Activated T-cell treated with anti-CD3 and anti-CD28 coated beads, Interleukin-2, amount 50 U/mL, for 24 hours (primary cell): ENCODE measurements around the gene METRN.

Source experiments
- DNase-seq: peaks from one replicate; pipeline ENCODE4 v3.0.0-alpha.2; 2020
- H3K27ac Mint-ChIP-seq: 2 replicates; pipeline ENCODE4 v1.8.0; 2020; ENCODE audit warnings: mild to moderate bottlenecking, mixed read lengths
- H3K27me3 Mint-ChIP-seq: 2 replicates; pipeline ENCODE4 v1.8.0; 2020; ENCODE audit warnings: mixed read lengths
- H3K36me3 Mint-ChIP-seq: 2 replicates; pipeline ENCODE4 v1.8.0; 2020; ENCODE audit warnings: low read depth, mixed read lengths
- H3K4me1 Mint-ChIP-seq: 2 replicates; pipeline ENCODE4 v1.8.0; 2020; ENCODE audit warnings: low read depth, mixed read lengths
- H3K4me3 Mint-ChIP-seq: 2 replicates; pipeline ENCODE4 v1.8.0; 2020; ENCODE audit warnings: mild to moderate bottlenecking, moderate library complexity, mixed read lengths
- H3K9me3 Mint-ChIP-seq: 2 replicates; pipeline ENCODE4 v1.8.0; 2020; ENCODE audit warnings: mixed read lengths

The METRN gene

GRCh38 chr16:714558-715476, at the start of gene METRN:
Gene METRN, plus strand, starts transcription at chr16:715118. Its CDS starts 172 bp downstream, at chr16:715290.
- H3K4me1 Mint-ChIP-seq: peaks cover 18% of the 10 kb centered on the region
- H3K36me3 Mint-ChIP-seq: no peaks in the 10 kb centered on the region
- H3K27ac Mint-ChIP-seq: no peak within 1 kb of the TSS
- peak within 1 kb of the TSS; percentile 73 for H3K4me3 Mint-ChIP-seq
- no peaks in the 10 kb centered on the region for H3K9me3 Mint-ChIP-seq
- peak; percentile 94 for DNase-seq
- peaks cover 32% of the 10 kb centered on the region for H3K27me3 Mint-ChIP-seq

- Mint-ChIP-seq H3K4me1 (peaks cover 18% of the 10 kb centered on the region), H3K27ac (no peak overlapping the region), H3K27me3 (no peaks in the 10 kb centered on the region)
Measured at GRCh38 chr16:666572-666971, 48.3 kb upstream of the METRN start.

DNA sequence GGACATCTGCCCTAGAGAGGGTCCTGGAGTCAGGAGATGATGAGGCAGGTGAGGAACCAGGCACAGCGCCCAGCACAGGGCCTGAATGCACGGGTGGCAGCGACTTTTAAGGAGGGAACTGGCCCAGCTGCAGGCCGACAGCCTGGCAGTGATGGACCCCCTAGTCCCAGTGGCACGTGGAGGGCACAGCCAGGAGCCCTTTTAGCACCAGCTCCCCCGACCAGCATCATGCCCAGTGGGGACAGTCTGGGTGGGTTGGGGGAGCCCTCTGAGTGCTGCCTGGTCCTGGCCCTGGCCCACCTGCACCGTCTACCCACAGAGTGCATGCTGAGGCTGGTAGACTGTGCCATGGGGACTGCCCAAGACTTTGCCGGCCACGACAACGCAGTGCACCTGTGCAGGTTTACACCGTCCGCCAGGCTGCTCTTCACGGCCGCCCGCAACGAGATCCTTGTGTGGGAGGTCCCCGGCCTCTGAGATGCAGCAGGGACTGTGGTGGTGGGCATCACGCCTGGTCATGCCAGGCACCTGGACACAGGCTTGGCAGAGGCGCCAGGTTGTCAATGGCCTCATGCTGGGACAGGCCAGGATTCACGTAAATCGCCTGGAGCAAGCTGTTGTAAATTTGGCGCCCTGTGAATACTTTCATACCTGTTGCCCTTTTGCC, 47.7 kb upstream of the METRN start:
- no peak for DNase-seq
- Mint-ChIP-seq H3K36me3 (peaks cover 62% of the 10 kb centered on the region), H3K4me3 (peak overlapping the region; percentile 82), H3K27ac (peak overlapping the region; percentile 88), H3K4me1 (peaks cover 18% of the 10 kb centered on the region), H3K9me3 (no peaks in the 10 kb centered on the region), H3K27me3 (no peaks in the 10 kb centered on the region)

More at GRCh38 chr16:666572-666971, 48.3 kb upstream of the METRN start:
- Mint-ChIP-seq H3K4me3 (no peak overlapping the region), H3K36me3 (peaks cover 60% of the 10 kb centered on the region), H3K9me3 (no peaks in the 10 kb centered on the region)
- DNase-seq: no peak

DNA sequence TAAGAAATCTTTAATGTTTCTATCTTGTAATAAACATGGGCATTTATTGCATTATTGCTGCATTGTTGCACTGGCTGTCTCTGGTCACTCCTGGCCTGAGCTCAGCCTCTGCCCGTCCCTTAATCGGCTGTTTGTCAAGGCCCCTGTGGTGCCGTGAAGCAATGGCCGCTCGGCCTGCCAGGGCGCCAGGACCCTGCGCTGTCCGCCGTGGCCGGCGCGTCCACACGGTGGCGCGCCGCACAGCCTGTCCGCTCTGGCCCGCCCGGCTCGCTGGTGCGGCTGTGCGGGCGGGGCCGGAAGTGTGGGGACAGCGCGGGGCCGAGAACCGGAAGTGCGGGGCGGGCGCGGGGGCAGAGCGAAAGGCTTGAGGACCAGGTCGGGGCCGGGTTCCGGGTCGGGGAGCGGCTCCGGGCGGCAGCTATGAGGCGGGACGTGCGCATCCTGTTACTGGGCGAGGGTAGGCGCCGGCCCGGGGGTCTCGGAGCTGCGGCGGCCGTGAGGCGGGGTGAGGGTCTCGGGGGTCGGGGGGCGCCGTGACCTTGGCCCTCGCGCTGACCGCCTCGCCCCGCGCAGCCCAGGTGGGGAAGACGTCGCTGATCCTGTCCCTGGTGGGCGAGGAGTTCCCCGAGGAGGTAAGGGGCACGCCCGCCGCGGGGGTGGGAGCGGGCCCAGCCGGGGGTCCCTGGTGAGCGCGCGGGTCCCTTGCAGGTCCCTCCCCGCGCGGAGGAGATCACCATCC, 47.0 kb upstream of the METRN start, which contains the start of gene RHOT2:
Gene RHOT2 (plus strand): TSS at position 353 of the 739 bp plus-strand sequence. CDS start 68 bp downstream, at position 421.
- Mint-ChIP-seq H3K36me3 (peaks cover 60% of the 10 kb centered on the region), H3K9me3 (no peaks in the 10 kb centered on the region), H3K4me1 (peaks cover 18% of the 10 kb centered on the region), H3K27ac (peak within 1 kb of the TSS; percentile 88), H3K27me3 (no peaks in the 10 kb centered on the region), H3K4me3 (peak within 1 kb of the TSS; percentile 82)
- peak; percentile 97 for DNase-seq

DNA sequence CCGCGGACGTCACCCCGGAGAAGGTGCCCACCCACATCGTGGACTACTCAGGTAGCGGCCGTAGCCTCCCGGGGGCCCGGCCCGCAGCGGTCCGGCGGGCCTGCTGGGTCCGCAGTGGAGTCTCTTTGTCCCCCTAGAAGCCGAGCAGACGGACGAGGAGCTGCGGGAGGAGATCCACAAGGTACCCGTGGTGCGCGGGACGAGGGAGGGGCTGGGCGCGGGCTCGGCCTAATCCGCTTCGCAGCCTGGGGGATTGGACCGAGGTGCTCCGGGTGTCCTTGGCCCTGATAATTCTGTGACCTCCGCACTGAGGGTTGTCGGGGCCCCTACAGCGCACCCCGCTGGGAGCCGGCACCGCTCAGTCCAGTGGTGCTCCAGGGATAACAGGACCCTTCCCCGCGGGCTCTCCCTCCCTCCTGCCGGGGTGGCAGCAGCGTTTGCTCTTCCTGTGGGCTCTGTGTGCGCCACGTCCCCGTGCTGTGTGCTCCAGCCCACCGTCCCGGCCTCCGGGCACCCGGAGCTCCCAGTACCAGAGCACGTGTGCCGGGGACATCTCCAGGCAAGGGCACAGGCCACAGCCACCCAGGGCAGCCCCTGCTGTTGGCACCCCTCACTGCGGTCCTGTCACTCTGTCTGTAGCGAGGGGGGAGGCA, 46.3 kb upstream of the METRN start:
- peak; percentile 50 for DNase-seq
- H3K27ac Mint-ChIP-seq: peak overlapping the region; percentile 68
- H3K27me3 Mint-ChIP-seq: no peaks in the 10 kb centered on the region
- peaks cover 18% of the 10 kb centered on the region for H3K4me1 Mint-ChIP-seq
- no peaks in the 10 kb centered on the region for H3K9me3 Mint-ChIP-seq
- H3K36me3 Mint-ChIP-seq: peaks cover 60% of the 10 kb centered on the region
- peak overlapping the region; percentile 82 for H3K4me3 Mint-ChIP-seq

GRCh38 chr16:669666-670065, 45.3 kb upstream of the METRN start:
- Mint-ChIP-seq H3K36me3 (peaks cover 63% of the 10 kb centered on the region), H3K27ac (peak overlapping the region; percentile 75), H3K9me3 (no peaks in the 10 kb centered on the region), H3K27me3 (no peaks in the 10 kb centered on the region), H3K4me1 (peaks cover 18% of the 10 kb centered on the region), H3K4me3 (peak overlapping the region; percentile 82)
- DNase-seq: no peak

DNA sequence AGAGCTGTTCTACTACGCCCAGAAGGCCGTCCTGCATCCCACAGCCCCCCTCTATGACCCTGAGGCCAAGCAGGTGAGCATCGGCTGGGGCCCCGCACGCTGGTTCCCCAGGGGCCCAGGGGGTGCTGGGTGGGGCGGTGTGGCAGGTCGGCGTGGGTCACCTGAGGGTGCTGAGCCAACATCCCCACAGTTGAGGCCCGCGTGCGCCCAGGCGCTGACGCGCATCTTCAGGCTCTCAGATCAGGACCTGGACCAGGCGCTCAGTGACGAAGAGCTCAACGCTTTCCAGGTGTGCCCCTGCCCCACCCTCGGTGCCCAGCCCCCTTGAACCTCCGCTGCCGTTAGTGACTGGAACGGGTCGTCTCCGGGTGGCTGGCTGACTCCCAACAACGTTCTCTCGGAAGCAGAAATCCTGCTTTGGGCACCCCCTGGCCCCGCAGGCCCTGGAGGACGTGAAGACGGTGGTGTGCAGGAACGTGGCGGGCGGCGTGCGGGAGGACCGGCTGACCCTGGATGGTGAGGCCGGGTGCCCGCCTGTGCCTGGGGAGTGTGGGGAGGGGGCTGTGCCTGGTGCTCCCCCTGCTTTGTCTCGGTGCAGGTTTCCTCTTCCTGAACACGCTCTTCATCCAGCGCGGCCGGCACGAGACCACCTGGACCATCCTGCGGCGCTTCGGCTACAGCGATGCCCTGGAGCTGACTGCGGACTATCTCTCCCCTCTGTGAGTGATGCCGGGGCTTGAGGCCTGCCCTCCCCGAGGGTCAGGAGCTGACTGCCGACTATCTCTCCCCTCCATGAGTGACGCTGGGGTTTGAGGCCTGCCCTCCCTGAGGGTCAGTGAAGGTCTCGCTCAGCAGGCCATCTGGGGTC, 44.2 kb upstream of the METRN start:
- DNase-seq: no peak
- Mint-ChIP-seq H3K27ac (peak overlapping the region; percentile 75), H3K36me3 (peaks cover 66% of the 10 kb centered on the region), H3K4me3 (peak overlapping the region; percentile 63), H3K4me1 (peaks cover 23% of the 10 kb centered on the region), H3K27me3 (peaks cover 5% of the 10 kb centered on the region), H3K9me3 (no peaks in the 10 kb centered on the region)

DNA sequence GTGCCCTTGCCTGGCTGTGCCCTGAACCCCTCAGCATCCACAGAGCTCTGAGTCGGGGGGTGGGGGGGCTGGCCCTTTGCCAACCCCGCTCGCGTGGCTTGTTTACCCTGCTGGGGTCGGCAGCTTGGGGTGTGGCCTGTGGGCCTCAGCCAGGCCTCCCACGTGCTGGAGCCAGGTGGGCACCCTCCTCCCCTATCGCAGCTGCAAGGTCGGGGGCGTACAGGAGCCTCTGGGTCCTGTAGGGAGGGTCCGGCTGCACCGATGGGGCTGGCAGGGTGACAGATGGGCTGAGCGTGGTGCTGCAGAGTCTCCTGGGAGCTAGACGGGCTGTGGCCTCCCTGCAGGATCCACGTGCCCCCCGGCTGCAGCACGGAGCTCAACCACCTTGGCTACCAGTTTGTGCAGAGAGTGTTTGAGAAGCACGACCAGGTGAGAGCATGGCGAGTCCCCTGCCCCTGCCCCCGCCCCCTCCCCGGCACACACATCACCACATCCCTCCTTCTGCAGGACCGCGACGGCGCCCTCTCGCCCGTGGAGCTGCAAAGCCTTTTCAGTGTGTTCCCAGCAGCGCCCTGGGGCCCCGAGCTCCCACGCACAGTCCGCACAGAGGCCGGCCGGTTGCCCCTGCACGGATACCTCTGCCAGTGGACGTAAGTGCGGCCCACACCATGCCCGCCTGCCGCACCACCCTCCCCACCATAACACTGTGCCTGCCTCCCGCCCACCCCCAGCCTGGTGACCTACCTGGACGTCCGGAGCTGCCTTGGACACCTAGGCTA, 43.4 kb upstream of the METRN start:
- no peaks in the 10 kb centered on the region for H3K9me3 Mint-ChIP-seq
- peaks cover 63% of the 10 kb centered on the region for H3K36me3 Mint-ChIP-seq
- H3K4me3 Mint-ChIP-seq: no peak overlapping the region
- no peak overlapping the region for H3K27ac Mint-ChIP-seq
- H3K4me1 Mint-ChIP-seq: peaks cover 23% of the 10 kb centered on the region
- no peak for DNase-seq
- H3K27me3 Mint-ChIP-seq: peaks cover 5% of the 10 kb centered on the region

GRCh38 chr16:672371-672770, 42.5 kb upstream of the METRN start:
- no peak for DNase-seq
- Mint-ChIP-seq H3K4me3 (no peak overlapping the region), H3K4me1 (peaks cover 17% of the 10 kb centered on the region), H3K27ac (no peak overlapping the region), H3K27me3 (peaks cover 9% of the 10 kb centered on the region), H3K36me3 (peaks cover 59% of the 10 kb centered on the region), H3K9me3 (no peaks in the 10 kb centered on the region)

DNA sequence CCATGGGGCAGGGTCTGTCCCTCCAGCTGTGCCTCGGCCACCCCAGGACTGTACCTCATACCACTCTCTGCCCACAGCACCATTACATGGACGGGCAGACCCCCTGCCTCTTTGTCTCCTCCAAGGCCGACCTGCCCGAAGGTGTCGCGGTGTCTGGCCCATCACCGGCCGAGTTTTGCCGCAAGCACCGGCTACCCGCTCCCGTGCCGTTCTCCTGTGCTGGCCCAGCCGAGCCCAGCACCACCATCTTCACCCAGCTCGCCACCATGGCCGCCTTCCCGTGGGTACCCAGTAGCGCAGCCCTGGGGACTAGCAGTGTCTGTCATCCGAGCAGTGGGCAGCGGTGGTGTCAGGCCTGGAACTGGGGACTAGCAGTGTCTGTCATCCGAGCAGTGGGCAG, 42.1 kb upstream of the METRN start:
- Mint-ChIP-seq H3K4me1 (peaks cover 13% of the 10 kb centered on the region), H3K36me3 (peaks cover 54% of the 10 kb centered on the region), H3K27ac (no peak overlapping the region), H3K9me3 (no peaks in the 10 kb centered on the region), H3K4me3 (no peak overlapping the region), H3K27me3 (peaks cover 9% of the 10 kb centered on the region)
- no peak for DNase-seq

DNA sequence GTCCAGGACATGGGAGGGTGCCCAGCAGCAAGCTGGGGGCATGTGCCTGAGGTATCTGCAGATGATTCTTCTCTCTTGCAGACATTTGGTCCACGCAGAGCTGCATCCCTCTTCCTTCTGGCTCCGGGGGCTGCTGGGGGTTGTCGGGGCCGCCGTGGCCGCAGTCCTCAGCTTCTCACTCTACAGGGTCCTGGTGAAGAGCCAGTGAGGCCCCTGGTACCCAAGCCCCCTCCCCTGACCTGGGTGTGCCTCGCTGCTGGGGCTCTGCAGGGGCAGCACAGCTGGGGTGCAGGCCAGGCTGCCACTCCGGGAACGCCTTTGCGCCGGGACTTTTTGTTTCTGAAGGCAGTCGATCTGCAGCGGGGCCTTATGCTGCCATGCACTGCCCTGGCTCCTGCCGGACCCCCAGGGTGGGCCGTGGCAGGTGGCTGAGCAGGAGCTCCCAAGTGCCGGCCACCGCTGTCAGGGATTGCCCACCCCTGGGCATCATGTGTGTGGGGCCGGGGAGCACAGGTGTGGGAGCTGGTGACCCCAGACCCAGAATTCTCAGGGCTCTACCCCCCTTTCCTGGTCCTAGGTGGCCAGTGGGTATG, 41.4 kb upstream of the METRN start:
- H3K4me3 Mint-ChIP-seq: no peak overlapping the region

DNA sequence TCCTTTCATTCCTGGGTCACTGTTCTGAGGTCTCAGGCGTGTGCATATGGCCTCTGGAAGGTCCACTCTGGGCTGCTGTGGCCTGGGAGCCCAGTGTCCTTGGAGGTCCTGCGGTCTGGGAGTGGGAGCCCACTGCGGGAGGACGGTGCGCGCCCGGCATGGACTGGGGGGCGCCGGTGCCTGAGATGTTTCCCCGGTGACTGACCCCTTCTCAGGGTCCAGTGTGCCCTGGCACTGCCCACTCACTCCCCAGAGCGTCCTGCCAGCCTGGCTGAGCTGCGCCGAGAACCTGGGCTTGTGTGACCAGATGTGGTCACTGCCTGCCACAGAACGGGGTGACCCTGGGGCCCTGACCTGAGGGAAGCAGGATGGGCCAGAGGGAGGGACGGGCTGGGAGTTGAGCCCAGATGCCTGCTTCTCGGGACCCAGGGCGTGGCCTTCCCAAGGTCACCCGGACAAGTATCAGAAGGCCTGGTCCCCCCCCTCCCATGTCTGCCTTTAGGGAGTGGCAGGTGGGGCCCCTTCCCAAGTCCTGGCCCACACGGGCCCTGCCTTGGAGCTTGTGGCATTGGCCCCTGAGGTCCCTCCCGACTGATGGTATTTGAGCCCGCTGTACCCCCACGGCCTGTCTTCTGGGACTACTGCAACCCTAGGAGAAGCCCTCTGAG, 40.6 kb upstream of the METRN start:
- H3K4me3 Mint-ChIP-seq: no peak overlapping the region
- H3K4me1 Mint-ChIP-seq: peaks cover 15% of the 10 kb centered on the region
- peaks cover 47% of the 10 kb centered on the region for H3K36me3 Mint-ChIP-seq
- no peak for DNase-seq
- H3K9me3 Mint-ChIP-seq: no peaks in the 10 kb centered on the region
- H3K27ac Mint-ChIP-seq: peak overlapping the region; percentile 29
- peaks cover 9% of the 10 kb centered on the region for H3K27me3 Mint-ChIP-seq

More for the DNA sequence above, 41.4 kb upstream of the METRN start:
- no peak overlapping the region for H3K27ac Mint-ChIP-seq
- H3K36me3 Mint-ChIP-seq: peaks cover 52% of the 10 kb centered on the region
- DNase-seq: no peak
- H3K4me1 Mint-ChIP-seq: peaks cover 13% of the 10 kb centered on the region
- H3K9me3 Mint-ChIP-seq: no peaks in the 10 kb centered on the region
- H3K27me3 Mint-ChIP-seq: peaks cover 9% of the 10 kb centered on the region
